Progenitor cell of endocrine pancreas (in vitro differentiated cells): ENCODE results near the gene CLSTN2. TPM values are rescaled to one million over a fixed set of nuclear protein-coding genes. Genes with fewer than 3 reads are reported as not detected.
A peak's percentile ranks its signal among the peaks of the same experiment; 100 is the strongest.

Experiments used
- DNase-seq: peaks from one replicate; pipeline ENCODE4 v3.0.0; 2021; ENCODE audit warnings: low spot score; ENCODE audit not compliant: unreplicated experiment
- H3K27ac Mint-ChIP-seq: 2 replicates; pipeline ENCODE4 v1.8.0; 2021; ENCODE audit warnings: mild to moderate bottlenecking, moderate library complexity, mixed read lengths
- H3K27me3 Mint-ChIP-seq: 2 replicates; pipeline ENCODE4 v1.8.0; 2021; ENCODE audit warnings: mixed read lengths
- H3K36me3 Mint-ChIP-seq: 2 replicates; pipeline ENCODE4 v1.8.0; 2022; ENCODE audit warnings: mixed read lengths; ENCODE audit not compliant: insufficient read depth
- H3K4me1 Mint-ChIP-seq: 2 replicates; pipeline ENCODE4 v1.8.0; 2021; ENCODE audit warnings: low read depth, mixed read lengths
- H3K4me3 Mint-ChIP-seq: 2 replicates; pipeline ENCODE4 v1.8.0; 2021; ENCODE audit warnings: low read depth, mild to moderate bottlenecking, moderate library complexity, mixed read lengths
- H3K9me3 Mint-ChIP-seq: 2 replicates; pipeline ENCODE4 v1.8.0; 2021; ENCODE audit warnings: low read depth, mixed read lengths
- CTCF ChIP-seq: fragments of 200-600 bp; sonication (generic); IDR thresholded peaks from one replicate; pipeline ENCODE4 v1.5.0; 2021; ENCODE audit warnings: antibody characterized with exemption, mild to moderate bottlenecking; ENCODE audit not compliant: unreplicated experiment
- total RNA-seq: library from RNA; stranded (reverse); gene quantifications from 2 replicates; pipeline ENCODE4 v1.2.1, GENCODE V29; 2021

The CLSTN2 gene
- total RNA-seq, 1 donor from 2014 or later, result 2.8 TPM

- H3K4me3 Mint-ChIP-seq, result no peak overlapping the region
- H3K36me3 Mint-ChIP-seq, result no peaks in the 10 kb centered on the region
- peaks cover 8% of the 10 kb centered on the region for H3K27me3 Mint-ChIP-seq
- H3K9me3 Mint-ChIP-seq, result no peaks in the 10 kb centered on the region
- H3K4me1 Mint-ChIP-seq, result no peaks in the 10 kb centered on the region
- no peak for DNase-seq
- H3K27ac Mint-ChIP-seq, result no peak overlapping the region
- TF ChIP-seq CTCF, result peak; percentile 58
Measured at GRCh38 chr3:140276703-140277102, 341.7 kb downstream of the CLSTN2 start.

GRCh38 chr3:140277886-140278285 lies 342.9 kb downstream of the CLSTN2 start:
- Mint-ChIP-seq H3K27me3 (peaks cover 8% of the 10 kb centered on the region), H3K4me1 (no peaks in the 10 kb centered on the region), H3K9me3 (no peaks in the 10 kb centered on the region), H3K4me3 (no peak overlapping the region), H3K36me3 (no peaks in the 10 kb centered on the region), H3K27ac (no peak overlapping the region)
- no peak for DNase-seq
- no peak for TF ChIP-seq CTCF

- Mint-ChIP-seq H3K4me1 (no peaks in the 10 kb centered on the region), H3K4me3 (no peak overlapping the region), H3K27ac (no peak overlapping the region), H3K27me3 (peaks cover 14% of the 10 kb centered on the region), H3K36me3 (no peaks in the 10 kb centered on the region), H3K9me3 (no peaks in the 10 kb centered on the region)
- DNase-seq, result no peak
- TF ChIP-seq CTCF, result no peak
Measured at GRCh38 chr3:140284372-140284771, 349.4 kb downstream of the CLSTN2 start.

GRCh38 chr3:140285380-140285779 lies 350.4 kb downstream of the CLSTN2 start:
- H3K36me3 Mint-ChIP-seq, result no peaks in the 10 kb centered on the region
- H3K9me3 Mint-ChIP-seq, result no peaks in the 10 kb centered on the region
- H3K27ac Mint-ChIP-seq, result no peak overlapping the region
- H3K4me3 Mint-ChIP-seq, result no peak overlapping the region
- peaks cover 14% of the 10 kb centered on the region for H3K27me3 Mint-ChIP-seq
- no peak for DNase-seq
- no peaks in the 10 kb centered on the region for H3K4me1 Mint-ChIP-seq
- no peak for TF ChIP-seq CTCF

GRCh38 chr3:140288595-140288994 lies 353.6 kb downstream of the CLSTN2 start:
- no peak overlapping the region for H3K27ac Mint-ChIP-seq
- peaks cover 20% of the 10 kb centered on the region for H3K27me3 Mint-ChIP-seq
- DNase-seq, result no peak
- H3K9me3 Mint-ChIP-seq, result no peaks in the 10 kb centered on the region
- no peak for TF ChIP-seq CTCF
- no peaks in the 10 kb centered on the region for H3K4me1 Mint-ChIP-seq
- H3K36me3 Mint-ChIP-seq, result no peaks in the 10 kb centered on the region
- H3K4me3 Mint-ChIP-seq, result no peak overlapping the region

GRCh38 chr3:140290105-140290504 lies 355.1 kb downstream of the CLSTN2 start:
- no peaks in the 10 kb centered on the region for H3K9me3 Mint-ChIP-seq
- TF ChIP-seq CTCF, result no peak
- H3K27ac Mint-ChIP-seq, result no peak overlapping the region
- DNase-seq, result no peak
- no peak overlapping the region for H3K4me3 Mint-ChIP-seq
- peaks cover 20% of the 10 kb centered on the region for H3K27me3 Mint-ChIP-seq
- H3K36me3 Mint-ChIP-seq, result no peaks in the 10 kb centered on the region
- no peaks in the 10 kb centered on the region for H3K4me1 Mint-ChIP-seq
